OCI-LY3 (cell line): ENCODE results near the gene ATF6.

Experiments
- CTCF ChIP-seq: fragments of 200-600, 300-600 bp; sonication (generic); IDR thresholded peaks from 2 replicates; pipeline ENCODE4 v1.5.1; 2014; ENCODE audit warnings: antibody characterized with exemption, low read length, low read depth
- EZH2phosphoT487 ChIP-seq: fragments of 200-600 bp; shearing (Covaris generic); IDR thresholded peaks from 2 replicates; pipeline ENCODE4 v1.6.1; 2018; ENCODE audit warnings: antibody characterized with exemption, mixed run types, low read depth

GRCh38 chr1:161718559-161719324 lies 47.4 kb upstream of the ATF6 start:
- TF ChIP-seq CTCF (no peak), EZH2phosphoT487 (no peak)
